AG10803 (cell line): ENCODE data around the gene BMAL1.

Experiments
- DNase-seq: peaks from one replicate; pipeline ENCODE4 v3.0.0; 2010; ENCODE audit warnings: low read depth
- H3K4me3 ChIP-seq: 2 replicates; pipeline ENCODE4 v1.5.1; 2011; ENCODE audit warnings: mild to moderate bottlenecking, low read length, control low read depth
- TF ChIP-seq, protein P1 (sequence below): conservative IDR thresholded peaks from 2 replicates; pipeline ENCODE4 v1.5.1; 2011; ENCODE audit warnings: mild to moderate bottlenecking, low read length, control low read depth, inconsistent platforms

Gene BMAL1

DNA sequence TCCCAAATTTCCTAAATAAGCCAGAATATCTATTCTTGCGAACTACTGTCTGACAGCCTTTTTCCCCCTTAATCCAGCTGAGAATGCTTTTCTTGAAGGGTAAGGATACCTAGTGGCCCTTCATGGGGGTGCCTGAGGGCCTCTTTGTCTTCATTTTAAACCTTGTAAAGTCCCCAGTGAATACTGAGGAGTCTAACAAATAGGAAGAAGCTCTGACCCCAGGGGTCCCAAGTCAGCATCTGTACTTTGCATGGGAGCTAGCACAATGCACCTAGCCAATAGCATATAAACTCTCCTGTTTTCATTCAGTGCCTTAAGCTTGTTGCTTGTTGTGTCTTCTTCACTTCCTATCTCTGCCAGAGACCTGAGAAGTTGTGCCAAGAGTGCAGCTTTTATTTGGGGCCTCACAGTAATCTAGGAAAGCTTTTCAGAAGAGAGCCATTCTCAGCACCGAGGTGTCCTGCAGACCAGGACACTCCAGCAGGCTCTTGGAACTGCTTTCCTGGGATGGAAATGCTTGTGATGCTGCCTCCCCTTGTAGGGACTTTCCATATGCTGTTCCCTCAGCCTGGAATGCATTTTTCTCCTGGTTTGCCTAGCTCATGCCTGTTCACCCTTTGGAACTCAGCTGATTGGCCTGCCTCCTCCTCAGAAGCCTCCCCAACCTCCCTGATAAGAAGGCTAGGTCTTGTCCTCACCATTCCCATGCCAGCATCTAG is 37.2 kb downstream of the BMAL1 start:
- no peak for DNase-seq
- no peak overlapping the region for H3K4me3 ChIP-seq
- TF ChIP-seq, protein P1, sequence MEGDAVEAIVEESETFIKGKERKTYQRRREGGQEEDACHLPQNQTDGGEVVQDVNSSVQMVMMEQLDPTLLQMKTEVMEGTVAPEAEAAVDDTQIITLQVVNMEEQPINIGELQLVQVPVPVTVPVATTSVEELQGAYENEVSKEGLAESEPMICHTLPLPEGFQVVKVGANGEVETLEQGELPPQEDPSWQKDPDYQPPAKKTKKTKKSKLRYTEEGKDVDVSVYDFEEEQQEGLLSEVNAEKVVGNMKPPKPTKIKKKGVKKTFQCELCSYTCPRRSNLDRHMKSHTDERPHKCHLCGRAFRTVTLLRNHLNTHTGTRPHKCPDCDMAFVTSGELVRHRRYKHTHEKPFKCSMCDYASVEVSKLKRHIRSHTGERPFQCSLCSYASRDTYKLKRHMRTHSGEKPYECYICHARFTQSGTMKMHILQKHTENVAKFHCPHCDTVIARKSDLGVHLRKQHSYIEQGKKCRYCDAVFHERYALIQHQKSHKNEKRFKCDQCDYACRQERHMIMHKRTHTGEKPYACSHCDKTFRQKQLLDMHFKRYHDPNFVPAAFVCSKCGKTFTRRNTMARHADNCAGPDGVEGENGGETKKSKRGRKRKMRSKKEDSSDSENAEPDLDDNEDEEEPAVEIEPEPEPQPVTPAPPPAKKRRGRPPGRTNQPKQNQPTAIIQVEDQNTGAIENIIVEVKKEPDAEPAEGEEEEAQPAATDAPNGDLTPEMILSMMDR: no peak

DNA sequence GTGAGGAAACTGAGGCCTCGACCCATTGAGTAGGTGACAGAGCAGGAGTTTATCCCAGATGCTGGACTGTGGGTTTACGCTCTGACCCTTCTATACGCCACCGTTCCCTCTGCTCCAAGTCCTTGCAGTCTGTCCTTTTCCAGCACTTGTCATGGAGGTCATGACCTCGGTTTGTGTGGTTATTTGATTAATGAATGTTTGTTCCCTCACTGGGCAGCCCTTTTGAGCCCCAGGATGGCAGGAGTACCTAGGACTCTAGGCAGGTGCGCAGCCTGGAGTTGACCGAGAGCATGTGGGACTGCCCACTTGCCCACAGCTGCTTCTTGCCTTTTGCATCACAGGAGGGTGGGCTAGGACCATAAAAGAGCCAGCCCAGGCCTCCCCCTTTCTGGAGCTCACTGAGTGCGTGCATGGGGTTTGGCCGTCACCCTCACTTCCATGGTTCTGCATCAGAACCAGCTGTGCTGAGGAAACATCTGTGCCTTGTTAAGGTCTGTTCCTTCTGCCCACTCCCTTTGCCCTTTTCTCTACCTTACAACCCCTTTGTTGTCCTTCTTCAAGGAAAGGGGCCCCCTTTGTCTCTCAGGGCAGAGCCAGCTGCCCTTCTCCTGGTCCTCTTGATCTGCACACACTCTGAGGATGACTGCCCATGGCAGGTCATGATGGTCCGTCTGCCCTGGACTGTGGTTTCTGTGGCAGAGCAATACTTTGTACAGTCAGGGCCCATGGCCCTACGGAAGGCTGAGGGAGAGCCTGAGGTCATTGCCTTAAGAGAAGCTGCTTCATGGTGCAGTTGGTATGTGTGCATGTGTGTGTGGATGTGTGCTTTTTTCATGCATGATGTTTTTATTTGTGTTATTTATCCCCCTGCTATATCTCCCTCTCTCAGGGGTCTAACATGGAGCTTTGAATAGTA is 38.2 kb downstream of the BMAL1 start:
- DNase-seq: peak; percentile 63
- H3K4me3 ChIP-seq: no peak overlapping the region
- TF ChIP-seq, protein P1: no peak

DNA sequence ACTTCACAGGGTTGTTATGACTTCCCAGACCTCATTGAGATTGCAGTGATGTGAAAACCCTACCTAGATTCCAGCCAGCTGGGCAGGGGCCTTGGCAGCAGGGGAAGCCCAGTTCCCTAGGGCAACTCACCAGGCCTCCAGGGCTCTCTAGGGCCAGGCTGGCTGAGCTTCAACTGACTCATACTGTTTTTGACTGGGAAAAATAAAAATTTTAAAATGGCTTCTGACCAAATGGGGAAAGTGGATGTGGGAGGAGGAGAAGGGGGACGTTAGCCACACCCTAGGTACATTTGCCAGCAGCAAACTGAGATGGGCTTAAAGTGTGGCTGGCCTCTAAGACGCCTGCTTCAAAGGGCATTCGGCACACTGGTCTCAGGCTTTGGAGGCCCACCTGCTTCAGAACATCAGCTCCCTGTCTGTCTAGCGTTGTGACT is 39.0 kb downstream of the BMAL1 start:
- DNase-seq: peak; percentile 83
- TF ChIP-seq, protein P1: no peak

DNA sequence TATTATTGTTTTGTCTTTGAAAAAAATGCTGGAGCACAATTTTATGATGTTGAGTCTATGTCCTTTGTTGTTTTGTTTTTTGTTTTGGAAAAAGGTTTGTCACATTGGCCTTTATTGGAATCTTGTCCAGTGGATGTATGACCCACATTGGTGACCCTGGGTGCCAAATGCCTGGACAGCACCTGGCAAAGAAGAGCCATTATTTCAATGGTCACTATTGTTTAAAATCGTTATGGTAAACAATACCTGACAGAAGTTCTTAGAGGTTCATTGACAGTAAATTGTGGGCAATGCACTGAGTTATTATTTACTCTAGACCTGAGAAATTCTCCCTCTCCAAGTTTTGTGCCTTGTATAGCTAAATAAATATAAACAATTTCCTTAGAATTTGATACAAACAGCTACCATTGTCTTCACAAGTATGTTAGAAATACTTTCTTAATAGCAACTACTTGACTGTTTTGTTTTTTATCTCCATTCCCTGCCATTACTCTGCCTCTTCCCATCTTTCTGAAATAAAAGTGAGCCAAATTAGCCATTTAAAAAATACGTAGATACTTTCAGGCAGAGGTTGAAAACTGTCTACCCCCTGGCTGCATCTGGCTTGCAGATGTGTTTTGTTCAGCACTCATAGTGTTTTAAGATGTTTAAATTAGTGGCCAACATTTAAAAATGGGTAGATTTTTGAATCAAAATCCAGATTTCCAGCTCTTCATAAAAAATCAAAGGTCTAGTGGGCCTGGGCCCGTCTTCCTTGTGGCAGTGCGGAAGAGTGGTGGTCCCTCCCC is 39.9 kb downstream of the BMAL1 start:
- H3K4me3 ChIP-seq: no peak overlapping the region
- DNase-seq: peak; percentile 64
- TF ChIP-seq, protein P1: no peak

More for the DNA sequence above, 39.0 kb downstream of the BMAL1 start:
- no peak overlapping the region for H3K4me3 ChIP-seq

DNA sequence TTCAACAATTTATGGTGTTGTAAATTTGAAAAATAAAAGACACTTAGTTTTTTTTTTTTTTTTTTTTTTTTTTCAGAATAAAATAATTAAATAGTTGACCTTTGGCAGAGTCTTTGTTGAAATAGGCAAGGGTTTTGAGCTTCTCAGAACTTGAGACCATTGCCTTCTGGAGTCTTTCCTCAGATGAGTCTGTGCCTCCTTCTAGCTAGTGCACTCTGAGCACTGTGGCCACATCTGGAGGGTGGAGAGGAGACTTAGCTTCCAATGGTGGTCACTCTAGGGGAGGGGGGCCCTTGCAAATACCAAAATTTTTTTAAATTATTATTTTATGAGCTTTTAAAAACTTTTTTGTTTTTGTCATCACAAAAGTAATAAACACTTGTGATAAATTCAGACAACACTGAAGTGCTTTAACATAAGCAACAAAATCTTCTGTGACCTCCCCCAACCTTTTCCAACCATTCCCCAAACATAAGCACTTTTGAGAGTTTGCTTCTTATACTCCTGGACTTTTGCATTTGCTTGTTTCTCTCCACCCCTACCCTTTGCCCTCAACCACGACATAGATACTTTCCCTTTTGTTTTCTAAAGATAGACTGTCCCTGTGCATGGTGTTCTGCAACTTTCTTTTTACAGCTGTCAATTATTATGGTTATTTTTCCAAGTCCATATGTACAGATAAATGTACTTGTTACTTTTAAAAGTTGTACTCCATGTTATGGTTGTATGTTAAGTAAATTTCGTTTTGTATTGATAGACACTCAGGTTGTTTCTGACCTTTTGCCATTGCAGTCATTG is 41.1 kb downstream of the BMAL1 start:
- DNase-seq: no peak
- no peak overlapping the region for H3K4me3 ChIP-seq
- TF ChIP-seq, protein P1: no peak

DNA sequence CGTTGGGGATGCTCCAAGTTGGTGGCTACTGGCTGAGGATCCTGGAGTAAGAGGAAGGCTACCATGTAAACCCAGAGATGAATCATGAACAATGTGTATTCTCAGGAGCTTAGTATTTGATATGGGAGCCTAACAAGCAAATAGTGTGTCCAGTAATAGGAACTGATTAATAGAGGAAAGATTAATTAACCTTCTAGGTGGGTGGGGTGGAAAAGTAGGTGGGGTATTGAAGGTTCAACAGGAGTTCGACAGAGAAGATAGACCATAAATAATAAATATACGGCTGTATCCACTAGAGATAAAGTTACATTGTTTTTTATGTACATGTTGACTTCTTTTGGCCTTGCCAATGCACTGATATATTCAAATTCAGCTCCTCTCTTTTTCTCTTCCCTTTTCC is 43.1 kb downstream of the BMAL1 start:
- no peak overlapping the region for H3K4me3 ChIP-seq
- DNase-seq: no peak
- TF ChIP-seq, protein P1: no peak
